ENCODE measurements around the gene ANKRD62. TPM values are rescaled to one million over a fixed set of nuclear protein-coding genes. Genes with fewer than 3 reads are reported as not detected.
"Not testable (repeated sequence)": the region's sequence is repeated elsewhere in the genome, so short reads cannot be mapped to it uniquely, and the experiment has no call there.

Gene ANKRD62
- polyA plus RNA-seq, 4 donors = 0.27 TPM; not detected in 3

DNA sequence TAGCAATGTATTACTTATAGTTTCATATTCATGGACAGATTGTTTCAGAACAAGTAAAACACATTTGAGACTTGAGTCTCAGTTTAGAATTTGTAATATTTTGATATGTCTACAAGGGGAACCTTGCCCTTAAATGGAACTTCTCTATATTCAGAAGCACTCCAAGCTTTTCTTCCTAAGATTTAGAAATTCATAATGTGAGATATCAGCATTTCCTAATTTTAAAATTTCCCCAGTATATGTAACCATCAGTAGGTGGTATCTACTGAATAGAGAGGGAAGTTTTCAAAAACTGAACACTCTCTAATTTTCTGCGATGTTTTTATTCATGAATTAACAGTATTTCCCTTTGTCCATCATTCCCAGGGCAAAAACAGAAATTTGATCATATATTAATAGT is 7.6 kb downstream of the ANKRD62 start:
- WGBS, 3 donors = 92 to 97% (median 95%) methylated on average over 1 of the region's 1 CpG

GRCh38 chr18:12102136-12102842 is 8.6 kb downstream of the ANKRD62 start:
- Histone ChIP-seq H3K4me3 (ENCODE audit: low read depth in 1 of 3, low read length in 3 of 3) (no peak overlapping the region), H3K36me3 (ENCODE audit: control insufficient read depth in 3 of 3, insufficient read depth in 2 of 3, low read depth in 1 of 3, low read length in 3 of 3) (no peaks in the 10 kb centered on the region), H3K27ac (ENCODE audit: low read depth in 1 of 3, low read length in 2 of 3) (no peak overlapping the region), H3K27me3 (ENCODE audit: control insufficient read depth in 3 of 3, insufficient read depth in 3 of 3, low read length in 3 of 3) (no peaks in the 10 kb centered on the region), H3K4me1 (ENCODE audit: control insufficient read depth in 3 of 3, insufficient read depth in 2 of 3, low read depth in 1 of 3, low read length in 2 of 3) (no peaks in the 10 kb centered on the region), H3K9me3 (ENCODE audit: control insufficient read depth in 2 of 2, insufficient read depth in 1 of 2, low read depth in 1 of 2, low read length in 1 of 2) (no peaks in the 10 kb centered on the region)
- DNase-seq = no peak
- no peak for FAIRE-seq
- 60 to 67% (median 64%) methylated on average over 13 of the region's 13 CpGs for WGBS, 3 donors

More for the DNA sequence above, 7.6 kb downstream of the ANKRD62 start:
- Histone ChIP-seq H3K36me3 (ENCODE audit: control insufficient read depth in 3 of 3, insufficient read depth in 2 of 3, low read depth in 1 of 3, low read length in 3 of 3) (no peaks in the 10 kb centered on the region), H3K9me3 (ENCODE audit: control insufficient read depth in 2 of 2, insufficient read depth in 1 of 2, low read depth in 1 of 2, low read length in 1 of 2) (no peaks in the 10 kb centered on the region), H3K27me3 (ENCODE audit: control insufficient read depth in 3 of 3, insufficient read depth in 3 of 3, low read length in 3 of 3) (no peaks in the 10 kb centered on the region), H3K4me1 (ENCODE audit: control insufficient read depth in 3 of 3, insufficient read depth in 2 of 3, low read depth in 1 of 3, low read length in 2 of 3) (no peaks in the 10 kb centered on the region), H3K4me3 (ENCODE audit: low read depth in 1 of 3, low read length in 3 of 3) (no peak overlapping the region), H3K27ac (ENCODE audit: low read depth in 1 of 3, low read length in 2 of 3) (no peak overlapping the region)
- no peak for FAIRE-seq
- no peak for DNase-seq

GRCh38 chr18:12106471-12106870 is 12.8 kb downstream of the ANKRD62 start:
- no peak overlapping the region for H3K4me3 ChIP-seq (ENCODE audit: low read depth in 1 of 3, low read length in 3 of 3)
- no peak overlapping the region for H3K27ac ChIP-seq (ENCODE audit: low read depth in 1 of 3, low read length in 2 of 3)
- no peaks in the 10 kb centered on the region for H3K4me1 ChIP-seq (ENCODE audit: control insufficient read depth in 3 of 3, insufficient read depth in 2 of 3, low read depth in 1 of 3, low read length in 2 of 3)
- H3K9me3 ChIP-seq (ENCODE audit: control insufficient read depth in 2 of 2, insufficient read depth in 1 of 2, low read depth in 1 of 2, low read length in 1 of 2) = no peaks in the 10 kb centered on the region
- FAIRE-seq (no peak), DNase-seq (no peak)
- WGBS, 3 donors = 57 to 70% (median 66%) methylated on average over 2 of the region's 2 CpGs
- H3K36me3 ChIP-seq (ENCODE audit: control insufficient read depth in 3 of 3, insufficient read depth in 2 of 3, low read depth in 1 of 3, low read length in 3 of 3) = no peaks in the 10 kb centered on the region
- no peaks in the 10 kb centered on the region for H3K27me3 ChIP-seq (ENCODE audit: control insufficient read depth in 3 of 3, insufficient read depth in 3 of 3, low read length in 3 of 3)

GRCh38 chr18:12109836-12110235 is 16.2 kb downstream of the ANKRD62 start:
- Histone ChIP-seq H3K4me1 (ENCODE audit: control insufficient read depth in 3 of 3, insufficient read depth in 2 of 3, low read depth in 1 of 3, low read length in 2 of 3) (no peaks in the 10 kb centered on the region), H3K27ac (ENCODE audit: low read depth in 1 of 3, low read length in 2 of 3) (no peak overlapping the region), H3K27me3 (ENCODE audit: control insufficient read depth in 3 of 3, insufficient read depth in 3 of 3, low read length in 3 of 3) (no peaks in the 10 kb centered on the region), H3K4me3 (ENCODE audit: low read depth in 1 of 3, low read length in 3 of 3) (no peak overlapping the region), H3K36me3 (ENCODE audit: control insufficient read depth in 3 of 3, insufficient read depth in 2 of 3, low read depth in 1 of 3, low read length in 3 of 3) (no peaks in the 10 kb centered on the region), H3K9me3 (ENCODE audit: control insufficient read depth in 2 of 2, insufficient read depth in 1 of 2, low read depth in 1 of 2, low read length in 1 of 2) (no peaks in the 10 kb centered on the region)
- DNase-seq (no peak), FAIRE-seq (no peak)
- 76 to 89% (median 81%) methylated on average over 3 of the region's 3 CpGs for WGBS, 3 donors

- FAIRE-seq = no peak
- no peak overlapping the region for H3K27ac ChIP-seq (ENCODE audit: low read depth in 1 of 3, low read length in 2 of 3)
- 79 to 88% (median 83%) methylated on average over 5 of the region's 5 CpGs for WGBS, 3 donors
These were observed 20.5 kb downstream of the ANKRD62 start for GRCh38 chr18:12113999-12114646.

GRCh38 chr18:12119358-12119757 is 25.7 kb downstream of the ANKRD62 start:
- no peak for DNase-seq
- WGBS, 3 donors = 38 to 75% (median 55%) methylated on average over 2 of the region's 2 CpGs
- no peaks in the 10 kb centered on the region for H3K9me3 ChIP-seq (ENCODE audit: control insufficient read depth in 2 of 2, insufficient read depth in 1 of 2, low read depth in 1 of 2, low read length in 1 of 2)
- H3K4me1 ChIP-seq (ENCODE audit: control insufficient read depth in 3 of 3, insufficient read depth in 2 of 3, low read depth in 1 of 3, low read length in 2 of 3) = no peaks in the 10 kb centered on the region
- H3K4me3 ChIP-seq (ENCODE audit: low read depth in 1 of 3, low read length in 3 of 3) = no peak overlapping the region
- H3K27me3 ChIP-seq (ENCODE audit: control insufficient read depth in 3 of 3, insufficient read depth in 3 of 3, low read length in 3 of 3) = no peaks in the 10 kb centered on the region
- FAIRE-seq = no peak
- H3K36me3 ChIP-seq (ENCODE audit: control insufficient read depth in 3 of 3, insufficient read depth in 2 of 3, low read depth in 1 of 3, low read length in 3 of 3) = no peaks in the 10 kb centered on the region
- no peak overlapping the region for H3K27ac ChIP-seq (ENCODE audit: low read depth in 1 of 3, low read length in 2 of 3)

More at GRCh38 chr18:12113999-12114646, 20.5 kb downstream of the ANKRD62 start:
- DNase-seq = no peak
- no peak overlapping the region for H3K4me3 ChIP-seq (ENCODE audit: low read depth in 1 of 3, low read length in 3 of 3)
- H3K4me1 ChIP-seq (ENCODE audit: control insufficient read depth in 3 of 3, insufficient read depth in 2 of 3, low read depth in 1 of 3, low read length in 2 of 3) = no peaks in the 10 kb centered on the region
- H3K27me3 ChIP-seq (ENCODE audit: control insufficient read depth in 3 of 3, insufficient read depth in 3 of 3, low read length in 3 of 3) = no peaks in the 10 kb centered on the region
- H3K9me3 ChIP-seq (ENCODE audit: control insufficient read depth in 2 of 2, insufficient read depth in 1 of 2, low read depth in 1 of 2, low read length in 1 of 2) = no peaks in the 10 kb centered on the region
- no peaks in the 10 kb centered on the region for H3K36me3 ChIP-seq (ENCODE audit: control insufficient read depth in 3 of 3, insufficient read depth in 2 of 3, low read depth in 1 of 3, low read length in 3 of 3)

DNA sequence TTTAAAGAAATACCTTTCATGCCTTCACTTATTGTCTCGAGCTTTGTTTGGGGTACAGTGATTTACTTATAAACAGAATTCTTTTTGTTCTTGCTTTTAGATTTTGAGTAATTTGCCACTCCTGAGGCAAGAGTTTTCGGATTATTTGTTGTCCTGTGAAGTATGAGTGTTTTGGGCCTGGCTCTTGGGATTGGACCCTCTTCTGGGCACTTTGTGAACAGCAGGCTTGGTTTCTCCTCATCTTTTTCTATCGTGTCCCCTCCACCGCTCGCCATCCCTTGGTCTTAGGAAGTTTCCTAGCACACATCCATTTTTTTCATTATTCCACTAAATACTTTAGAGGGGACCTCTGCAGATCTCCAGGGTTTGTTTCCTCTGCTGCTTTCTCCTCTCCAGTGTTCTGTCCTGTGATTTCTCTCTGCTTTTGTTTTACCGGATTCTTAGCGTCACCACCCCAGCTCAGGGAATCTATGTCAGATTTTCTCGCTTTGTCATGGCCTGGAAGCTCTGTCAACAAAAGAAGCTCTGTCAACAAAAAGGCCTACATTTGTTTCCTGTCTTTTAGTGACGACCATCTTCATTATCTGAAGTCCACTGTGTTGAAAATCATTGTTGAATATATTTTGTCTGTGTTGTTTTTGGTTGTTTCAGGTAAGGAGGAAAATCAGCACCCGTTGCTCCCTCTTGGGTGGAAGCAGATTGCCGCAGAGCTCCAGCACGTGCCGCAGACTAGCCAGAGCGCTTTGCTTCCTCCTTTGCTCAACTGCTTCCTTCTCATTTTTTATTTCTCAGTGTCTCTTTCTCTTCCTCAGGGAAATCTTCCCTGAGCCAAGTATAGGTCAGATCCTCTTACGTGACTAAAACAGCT is 27.8 kb downstream of the ANKRD62 start:
- WGBS, 3 donors = 56 to 62% (median 56%) methylated on average over 15 of the region's 15 CpGs
- Histone ChIP-seq H3K27me3 (ENCODE audit: control insufficient read depth in 3 of 3, insufficient read depth in 3 of 3, low read length in 3 of 3) (no peaks in the 10 kb centered on the region), H3K4me1 (ENCODE audit: control insufficient read depth in 3 of 3, insufficient read depth in 2 of 3, low read depth in 1 of 3, low read length in 2 of 3) (no peaks in the 10 kb centered on the region), H3K4me3 (ENCODE audit: low read depth in 1 of 3, low read length in 3 of 3) (no peak overlapping the region), H3K36me3 (ENCODE audit: control insufficient read depth in 3 of 3, insufficient read depth in 2 of 3, low read depth in 1 of 3, low read length in 3 of 3) (no peaks in the 10 kb centered on the region), H3K27ac (ENCODE audit: low read depth in 1 of 3, low read length in 2 of 3) (no peak overlapping the region), H3K9me3 (ENCODE audit: control insufficient read depth in 2 of 2, insufficient read depth in 1 of 2, low read depth in 1 of 2, low read length in 1 of 2) (no peaks in the 10 kb centered on the region)
- FAIRE-seq (no peak), DNase-seq (no peak)

GRCh38 chr18:12122043-12122389 is 28.4 kb downstream of the ANKRD62 start:
- not testable (repeated sequence) for H3K4me3 ChIP-seq (ENCODE audit: low read depth in 1 of 3, low read length in 3 of 3); H3K36me3 ChIP-seq (ENCODE audit: control insufficient read depth in 3 of 3, insufficient read depth in 2 of 3, low read depth in 1 of 3, low read length in 3 of 3); H3K27ac ChIP-seq (ENCODE audit: low read depth in 1 of 3, low read length in 2 of 3); H3K4me1 ChIP-seq (ENCODE audit: control insufficient read depth in 3 of 3, insufficient read depth in 2 of 3, low read depth in 1 of 3, low read length in 2 of 3); FAIRE-seq; DNase-seq; H3K27me3 ChIP-seq (ENCODE audit: control insufficient read depth in 3 of 3, insufficient read depth in 3 of 3, low read length in 3 of 3); H3K9me3 ChIP-seq (ENCODE audit: control insufficient read depth in 2 of 2, insufficient read depth in 1 of 2, low read depth in 1 of 2, low read length in 1 of 2)
- 72 to 87% (median 80%) methylated on average over 3 of the region's 3 CpGs for whole genome bisulfite sequencing, 3 donors
